Gastroesophageal sphincter (tissue), 3 donors: ENCODE measurements around the gene HSPBP1.

ENCODE experiments used
- POLR2A ChIP-seq, 2 donors: fragments of 450-650 bp; IDR thresholded peaks; one replicate each; pipeline ENCODE4 v1.6.1; 2017; ENCODE audit warnings: antibody characterized with exemption in 2 of 2, mild to moderate bottlenecking in 2 of 2, moderate library complexity in 1 of 2
- POLR2AphosphoS5 ChIP-seq: sonication (generic); formaldehyde crosslinking; IDR thresholded peaks from one replicate; pipeline ENCODE4 v1.6.1; 2017; ENCODE audit warnings: antibody characterized with exemption
- TF ChIP-seq, protein P1 (sequence below), 4 experiments: fragments of 200-600 bp in 2 of 4; fragments of 450-650 bp in 2 of 4; sonication (generic) in 1 of 4; IDR thresholded peaks; one replicate each; pipeline ENCODE4 v1.5.1; 2017 to 2019; ENCODE audit warnings: antibody characterized with exemption in 4 of 4, mild to moderate bottlenecking in 2 of 4, moderate library complexity in 2 of 4

DNA sequence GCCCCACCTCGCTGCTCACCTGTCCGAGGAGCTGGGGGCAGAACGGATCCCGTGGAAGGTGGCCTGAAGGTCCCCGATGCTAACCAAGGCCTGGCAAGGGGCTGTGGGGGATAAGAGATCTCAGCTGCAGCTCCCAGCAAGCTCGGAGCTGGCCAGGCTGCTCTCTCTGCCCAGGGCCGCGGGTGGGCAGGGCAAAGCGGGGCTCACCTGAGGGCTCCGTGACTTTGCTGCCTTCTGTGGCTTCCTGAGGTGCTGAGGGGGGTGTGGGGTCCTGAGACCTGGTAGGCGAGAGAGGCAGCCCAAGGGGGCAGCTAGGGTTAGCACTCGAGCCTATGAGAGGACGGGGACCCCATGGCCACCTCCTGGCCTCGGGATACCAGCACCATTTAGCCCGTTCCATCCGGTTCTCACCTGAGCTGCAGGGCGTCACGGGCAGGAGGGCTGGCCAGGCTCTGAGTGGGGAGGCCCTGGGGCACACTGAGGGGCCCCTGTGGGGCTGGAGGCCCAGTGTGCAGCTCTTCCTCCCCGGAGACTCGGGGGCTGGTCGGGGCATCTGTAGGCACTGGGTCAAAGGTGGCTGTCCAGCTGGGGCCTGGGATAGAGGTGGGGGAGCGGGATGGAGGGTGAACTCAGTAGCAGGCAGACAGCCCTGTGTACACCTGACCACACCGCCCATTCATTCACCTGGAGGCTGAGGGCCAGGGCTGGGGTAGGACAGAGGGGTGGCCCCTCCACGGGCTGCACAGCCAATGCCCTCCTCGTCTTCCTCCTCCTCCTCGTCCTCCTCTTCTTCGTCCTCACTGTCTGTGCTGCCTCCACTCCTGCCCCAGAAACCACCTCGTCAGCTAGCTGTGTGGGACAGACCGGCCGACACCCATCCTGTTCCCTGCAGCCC is 48.3 kb downstream of the HSPBP1 start:
- no peak for TF ChIP-seq POLR2A (IDR thresholded peaks at IDR 0.05)
- TF ChIP-seq POLR2AphosphoS5: no peak
- TF ChIP-seq, protein P1, sequence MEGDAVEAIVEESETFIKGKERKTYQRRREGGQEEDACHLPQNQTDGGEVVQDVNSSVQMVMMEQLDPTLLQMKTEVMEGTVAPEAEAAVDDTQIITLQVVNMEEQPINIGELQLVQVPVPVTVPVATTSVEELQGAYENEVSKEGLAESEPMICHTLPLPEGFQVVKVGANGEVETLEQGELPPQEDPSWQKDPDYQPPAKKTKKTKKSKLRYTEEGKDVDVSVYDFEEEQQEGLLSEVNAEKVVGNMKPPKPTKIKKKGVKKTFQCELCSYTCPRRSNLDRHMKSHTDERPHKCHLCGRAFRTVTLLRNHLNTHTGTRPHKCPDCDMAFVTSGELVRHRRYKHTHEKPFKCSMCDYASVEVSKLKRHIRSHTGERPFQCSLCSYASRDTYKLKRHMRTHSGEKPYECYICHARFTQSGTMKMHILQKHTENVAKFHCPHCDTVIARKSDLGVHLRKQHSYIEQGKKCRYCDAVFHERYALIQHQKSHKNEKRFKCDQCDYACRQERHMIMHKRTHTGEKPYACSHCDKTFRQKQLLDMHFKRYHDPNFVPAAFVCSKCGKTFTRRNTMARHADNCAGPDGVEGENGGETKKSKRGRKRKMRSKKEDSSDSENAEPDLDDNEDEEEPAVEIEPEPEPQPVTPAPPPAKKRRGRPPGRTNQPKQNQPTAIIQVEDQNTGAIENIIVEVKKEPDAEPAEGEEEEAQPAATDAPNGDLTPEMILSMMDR (IDR thresholded peaks at IDR 0.05): no peak
